Measurements from ENCODE around the gene LENG8.

DNA sequence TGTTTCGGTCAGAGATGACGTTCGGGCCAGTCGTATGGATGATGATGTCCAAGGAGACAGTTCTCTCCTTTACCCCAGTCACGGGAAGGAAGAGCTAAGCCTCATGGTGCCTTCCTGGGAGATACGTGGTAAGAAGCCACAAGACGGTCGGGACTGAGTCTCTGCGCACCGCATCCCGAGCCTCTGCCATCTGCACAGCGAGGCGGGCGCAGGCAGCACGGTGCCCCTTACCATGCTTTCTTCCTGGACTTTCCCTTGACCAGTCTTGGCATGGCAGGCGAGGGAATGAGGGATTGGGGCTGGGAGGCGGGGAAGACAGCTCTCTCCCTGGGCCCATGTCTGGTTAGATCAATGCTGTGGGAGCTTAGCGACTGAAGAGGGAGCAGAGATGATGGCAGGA, 43.6 kb downstream of the LENG8 start:
- TF ChIP-seq EZH2 (IDR thresholded peaks at IDR 0.05): no peak
- TF ChIP-seq, protein P1, sequence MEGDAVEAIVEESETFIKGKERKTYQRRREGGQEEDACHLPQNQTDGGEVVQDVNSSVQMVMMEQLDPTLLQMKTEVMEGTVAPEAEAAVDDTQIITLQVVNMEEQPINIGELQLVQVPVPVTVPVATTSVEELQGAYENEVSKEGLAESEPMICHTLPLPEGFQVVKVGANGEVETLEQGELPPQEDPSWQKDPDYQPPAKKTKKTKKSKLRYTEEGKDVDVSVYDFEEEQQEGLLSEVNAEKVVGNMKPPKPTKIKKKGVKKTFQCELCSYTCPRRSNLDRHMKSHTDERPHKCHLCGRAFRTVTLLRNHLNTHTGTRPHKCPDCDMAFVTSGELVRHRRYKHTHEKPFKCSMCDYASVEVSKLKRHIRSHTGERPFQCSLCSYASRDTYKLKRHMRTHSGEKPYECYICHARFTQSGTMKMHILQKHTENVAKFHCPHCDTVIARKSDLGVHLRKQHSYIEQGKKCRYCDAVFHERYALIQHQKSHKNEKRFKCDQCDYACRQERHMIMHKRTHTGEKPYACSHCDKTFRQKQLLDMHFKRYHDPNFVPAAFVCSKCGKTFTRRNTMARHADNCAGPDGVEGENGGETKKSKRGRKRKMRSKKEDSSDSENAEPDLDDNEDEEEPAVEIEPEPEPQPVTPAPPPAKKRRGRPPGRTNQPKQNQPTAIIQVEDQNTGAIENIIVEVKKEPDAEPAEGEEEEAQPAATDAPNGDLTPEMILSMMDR (IDR thresholded peaks at IDR 0.05): no peak
- no peak for TF ChIP-seq EZH2phosphoT487 (IDR thresholded peaks at IDR 0.05)
